ENCODE measurements around the gene LYRM1. TPM values are rescaled to one million over a fixed set of nuclear protein-coding genes. Genes with fewer than 3 reads are reported as not detected.

LYRM1 gene
- total RNA-seq, 2 donors from 2014 or later, result 13.1 to 16.8 TPM

DNA sequence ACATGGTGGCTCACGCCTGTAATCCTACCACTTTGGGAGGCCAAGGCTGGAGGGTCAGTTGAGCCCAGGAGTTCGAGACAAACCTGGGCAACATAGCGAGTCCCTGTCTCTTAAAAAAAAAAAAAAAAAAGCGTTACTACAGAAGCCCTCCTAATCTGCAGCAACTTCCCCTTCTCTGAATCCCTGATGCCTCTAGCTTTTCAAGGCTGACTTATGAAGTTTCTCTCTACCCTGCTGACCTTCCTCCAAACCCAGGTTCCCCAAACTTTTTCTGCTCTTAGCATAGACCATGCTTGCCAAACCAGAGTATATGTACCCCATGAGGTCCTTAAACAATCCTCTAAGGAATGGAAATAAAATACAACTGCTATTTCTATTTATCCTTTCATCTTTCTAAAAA is 16.4 kb downstream of the LYRM1 start:
- Mint-ChIP-seq H3K27me3 (ENCODE audit: insufficient read depth) (no peaks in the 10 kb centered on the region), H3K4me1 (peaks cover 4% of the 10 kb centered on the region), H3K4me3 (no peak overlapping the region), H3K27ac (no peak overlapping the region), H3K36me3 (ENCODE audit: low read depth) (peaks cover 11% of the 10 kb centered on the region), H3K9me3 (no peaks in the 10 kb centered on the region)
- Histone ChIP-seq H3K27ac (ENCODE audit: low read depth, low read length) (no peak overlapping the region), H3K4me3 (ENCODE audit: low read length) (no peak overlapping the region), H3K27me3 (ENCODE audit: control insufficient read depth, insufficient read depth, low read length, poor library complexity, severe bottlenecking) (no peaks in the 10 kb centered on the region), H3K4me1 (ENCODE audit: control insufficient read depth, insufficient read depth, low read length) (no peaks in the 10 kb centered on the region), H3K9me3 (ENCODE audit: control insufficient read depth, low read length) (no peaks in the 10 kb centered on the region), H3K36me3 (ENCODE audit: control insufficient read depth, insufficient read depth, low read length) (peaks cover 10% of the 10 kb centered on the region), H3K9ac (ENCODE audit: extremely low read depth, low read length, poor library complexity, severe bottlenecking) (no peak overlapping the region)
- TF ChIP-seq, protein P1, sequence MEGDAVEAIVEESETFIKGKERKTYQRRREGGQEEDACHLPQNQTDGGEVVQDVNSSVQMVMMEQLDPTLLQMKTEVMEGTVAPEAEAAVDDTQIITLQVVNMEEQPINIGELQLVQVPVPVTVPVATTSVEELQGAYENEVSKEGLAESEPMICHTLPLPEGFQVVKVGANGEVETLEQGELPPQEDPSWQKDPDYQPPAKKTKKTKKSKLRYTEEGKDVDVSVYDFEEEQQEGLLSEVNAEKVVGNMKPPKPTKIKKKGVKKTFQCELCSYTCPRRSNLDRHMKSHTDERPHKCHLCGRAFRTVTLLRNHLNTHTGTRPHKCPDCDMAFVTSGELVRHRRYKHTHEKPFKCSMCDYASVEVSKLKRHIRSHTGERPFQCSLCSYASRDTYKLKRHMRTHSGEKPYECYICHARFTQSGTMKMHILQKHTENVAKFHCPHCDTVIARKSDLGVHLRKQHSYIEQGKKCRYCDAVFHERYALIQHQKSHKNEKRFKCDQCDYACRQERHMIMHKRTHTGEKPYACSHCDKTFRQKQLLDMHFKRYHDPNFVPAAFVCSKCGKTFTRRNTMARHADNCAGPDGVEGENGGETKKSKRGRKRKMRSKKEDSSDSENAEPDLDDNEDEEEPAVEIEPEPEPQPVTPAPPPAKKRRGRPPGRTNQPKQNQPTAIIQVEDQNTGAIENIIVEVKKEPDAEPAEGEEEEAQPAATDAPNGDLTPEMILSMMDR (conservative IDR thresholded peaks at IDR 0.05), result no peak
- WGBS, 2 experiments (ENCODE audit: insufficient coverage in 1 of 2, insufficient read length in 1 of 2), result 94 to 100% methylated on average over 1 to 3 of the region's 4 CpGs
- DNase-seq, result no peak

DNA sequence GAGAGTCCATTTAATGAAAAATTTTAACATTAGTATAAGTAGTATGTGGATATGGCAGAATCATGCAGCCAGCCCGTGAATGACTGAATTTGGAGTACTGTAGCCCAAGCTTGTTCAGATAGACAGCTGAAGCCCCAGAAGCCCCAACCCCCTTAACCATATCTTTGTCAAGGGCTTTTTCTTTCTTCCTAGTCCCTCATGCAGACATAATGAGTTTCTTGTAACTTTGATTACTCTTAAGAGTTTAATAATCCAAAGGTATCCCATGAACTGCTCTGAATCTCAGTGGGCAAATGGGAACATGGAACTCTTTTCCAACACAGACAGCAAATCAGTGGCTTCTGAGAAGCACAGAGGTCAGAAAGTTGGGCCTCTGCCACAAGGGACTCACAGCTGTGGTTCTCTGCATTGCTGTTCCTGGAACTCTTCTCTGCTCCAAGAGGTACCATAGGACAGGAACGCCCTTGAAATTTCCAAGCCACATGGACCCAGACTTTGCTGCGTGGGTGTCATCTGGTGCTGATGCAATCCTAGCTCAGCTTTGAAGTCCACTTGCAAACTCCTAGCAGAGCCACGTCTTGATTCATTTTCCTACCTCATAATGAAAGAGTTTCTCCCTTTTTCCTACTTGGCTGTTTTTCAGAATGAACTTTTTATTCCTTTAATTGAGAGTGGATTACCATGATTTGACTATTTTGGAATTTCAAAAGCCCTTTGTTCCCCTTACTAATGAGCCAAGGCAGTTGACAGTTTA is 18.1 kb downstream of the LYRM1 start:
- WGBS, 2 experiments (ENCODE audit: insufficient coverage in 1 of 2, insufficient read length in 1 of 2), result 88 to 100% methylated on average over 1 to 4 of the region's 4 CpGs
- Histone ChIP-seq H3K36me3 (ENCODE audit: control insufficient read depth, insufficient read depth, low read length) (peaks cover 10% of the 10 kb centered on the region), H3K27ac (ENCODE audit: low read depth, low read length) (no peak overlapping the region), H3K9ac (ENCODE audit: extremely low read depth, low read length, poor library complexity, severe bottlenecking) (no peak overlapping the region), H3K4me3 (ENCODE audit: low read length) (no peak overlapping the region), H3K4me1 (ENCODE audit: control insufficient read depth, insufficient read depth, low read length) (no peaks in the 10 kb centered on the region), H3K9me3 (ENCODE audit: control insufficient read depth, low read length) (no peaks in the 10 kb centered on the region), H3K27me3 (ENCODE audit: control insufficient read depth, insufficient read depth, low read length, poor library complexity, severe bottlenecking) (no peaks in the 10 kb centered on the region)
- Mint-ChIP-seq H3K4me3 (no peak overlapping the region), H3K4me1 (peaks cover 2% of the 10 kb centered on the region), H3K9me3 (no peaks in the 10 kb centered on the region), H3K27ac (no peak overlapping the region), H3K36me3 (ENCODE audit: low read depth) (peaks cover 11% of the 10 kb centered on the region), H3K27me3 (ENCODE audit: insufficient read depth) (no peaks in the 10 kb centered on the region)
- TF ChIP-seq, protein P1 (conservative IDR thresholded peaks at IDR 0.05), result no peak
- no peak for DNase-seq

DNA sequence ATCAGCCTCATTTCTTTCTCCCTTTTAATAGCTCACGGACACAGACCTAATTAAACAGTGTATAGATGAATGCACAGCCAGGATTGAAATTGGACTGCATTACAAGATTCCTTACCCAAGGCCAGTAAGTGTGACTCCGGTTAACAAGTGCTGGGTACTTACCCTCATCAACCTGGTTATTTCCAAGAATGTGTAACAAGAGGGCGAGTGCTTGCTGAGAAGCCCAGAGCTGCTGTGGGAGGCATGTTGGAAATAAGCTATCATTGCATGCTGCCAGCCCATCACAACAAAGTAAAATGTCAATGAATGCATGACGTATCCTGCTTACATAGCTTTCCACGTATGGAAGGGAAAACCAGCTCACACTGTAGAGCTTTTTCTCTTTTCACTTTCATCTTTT is 19.5 kb downstream of the LYRM1 start:
- TF ChIP-seq, protein P1 (conservative IDR thresholded peaks at IDR 0.05), result no peak
- Mint-ChIP-seq H3K27ac (no peak overlapping the region), H3K9me3 (no peaks in the 10 kb centered on the region), H3K4me3 (no peak overlapping the region), H3K36me3 (ENCODE audit: low read depth) (peaks cover 11% of the 10 kb centered on the region), H3K4me1 (peaks cover 2% of the 10 kb centered on the region), H3K27me3 (ENCODE audit: insufficient read depth) (no peaks in the 10 kb centered on the region)
- H3K36me3 ChIP-seq (ENCODE audit: control insufficient read depth, insufficient read depth, low read length), result peaks cover 10% of the 10 kb centered on the region
- no peak overlapping the region for H3K9ac ChIP-seq (ENCODE audit: extremely low read depth, low read length, poor library complexity, severe bottlenecking)
- no peaks in the 10 kb centered on the region for H3K9me3 ChIP-seq (ENCODE audit: control insufficient read depth, low read length)
- H3K27ac ChIP-seq (ENCODE audit: low read depth, low read length), result no peak overlapping the region
- H3K27me3 ChIP-seq (ENCODE audit: control insufficient read depth, insufficient read depth, low read length, poor library complexity, severe bottlenecking), result no peaks in the 10 kb centered on the region
- WGBS, 2 experiments (ENCODE audit: insufficient coverage in 1 of 2, insufficient read length in 1 of 2), result 93 to 100% methylated on average over 3 to 5 of the region's 5 CpGs
- H3K4me3 ChIP-seq (ENCODE audit: low read length), result no peak overlapping the region
- DNase-seq, result no peak
- H3K4me1 ChIP-seq (ENCODE audit: control insufficient read depth, insufficient read depth, low read length), result no peaks in the 10 kb centered on the region

Data from endodermal cell (in vitro differentiated cells).